A673 (cell line): Measurements from ENCODE around the gene PNPLA2. TPM values are rescaled to one million over a fixed set of nuclear protein-coding genes. Genes with fewer than 3 reads are reported as not detected.

ENCODE experiments used
- BruUV-seq: library from RNA; stranded (reverse); fragments of 400-500 nt; replicated peaks from 2 replicates; lab custom pipeline; 2021; lab: Mats Ljungman, UMichigan
- CTCF ChIA-PET: fragments of 300-600 bp; sonication (Branson Sonifier 250); formaldehyde crosslinking; loops from one replicate; lab custom pipeline; 2022; ENCODE audit warnings: antibody characterized with exemption; lab: Charles Lee
- POLR2A ChIA-PET: fragments of 300-600 bp; sonication (Branson Sonifier 250); formaldehyde crosslinking; loops from one replicate; lab custom pipeline; 2022; ENCODE audit warnings: antibody characterized with exemption; ENCODE audit not compliant: low non-redundant PET; lab: Charles Lee
- DNase-seq: peaks from one replicate; pipeline ENCODE4 v3.0.0-alpha.2; 2015; ENCODE audit warnings: low spot score
- H3K27ac ChIP-seq: fragments of 200-600 bp; sonication (generic); 2 replicates; pipeline ENCODE4 v1.5.1; 2016; ENCODE audit warnings: mixed run types, low read depth, mild to moderate bottlenecking, mixed read lengths, antibody characterized with exemption, low read length; ENCODE audit not compliant: poor library complexity, severe bottlenecking
- H3K27me3 ChIP-seq: fragments of 200-600 bp; sonication (generic); replicated peaks from 2 replicates; pipeline ENCODE4 v1.6.1; 2017; ENCODE audit warnings: mixed run types, low read depth, mild to moderate bottlenecking, mixed read lengths, antibody characterized with exemption, low read length; ENCODE audit not compliant: insufficient read depth, poor library complexity
- H3K36me3 ChIP-seq: fragments of 200-600 bp; sonication (generic); 2 replicates; pipeline ENCODE4 v1.6.1; 2016; ENCODE audit warnings: mixed run types, mild to moderate bottlenecking, mixed read lengths, antibody characterized with exemption, low read length; ENCODE audit not compliant: insufficient read depth, poor library complexity, severe bottlenecking
- H3K4me1 ChIP-seq: fragments of 200-600 bp; sonication (generic); 2 replicates; pipeline ENCODE4 v1.6.1; 2017; ENCODE audit warnings: mixed run types, mild to moderate bottlenecking, mixed read lengths, antibody characterized with exemption, low read length; ENCODE audit not compliant: insufficient read depth, poor library complexity, severe bottlenecking
- H3K4me3 ChIP-seq: fragments of 200-600 bp; sonication (generic); 2 replicates; pipeline ENCODE4 v1.5.1; 2016; ENCODE audit warnings: low read depth, mixed run types, mild to moderate bottlenecking, mixed read lengths, low read length; ENCODE audit not compliant: poor library complexity, severe bottlenecking
- H3K9me3 ChIP-seq: fragments of 200-600 bp; sonication (generic); 2 replicates; pipeline ENCODE4 v1.6.1; 2016; ENCODE audit warnings: mixed run types, low read depth, mild to moderate bottlenecking, mixed read lengths, antibody characterized with exemption, low read length; ENCODE audit not compliant: poor library complexity, severe bottlenecking
- CTCF ChIP-seq: fragments of 300-800, 200-600 bp; sonication (generic); conservative IDR thresholded peaks from 2 replicates; pipeline ENCODE4 v1.5.1; 2017; ENCODE audit warnings: low read depth, mild to moderate bottlenecking, antibody characterized with exemption, low read length, moderate library complexity, mixed read lengths
- EZH2 ChIP-seq: fragments of 200-600 bp; sonication (generic); IDR thresholded peaks from 2 replicates; pipeline ENCODE4 v1.6.1; 2017; ENCODE audit warnings: borderline replicate concordance, low read depth, mild to moderate bottlenecking, mixed read lengths, antibody characterized with exemption, low read length; ENCODE audit not compliant: poor library complexity, severe bottlenecking
- intact Hi-C: fragments of 100-400 bp; cut with micrococcal nuclease; formaldehyde crosslinking; loops from one replicate; pipeline ENCODE4 v1.10.0; 2022; ENCODE audit not compliant: unreplicated experiment
- total RNA-seq: library from RNA; stranded (reverse); gene quantifications from 2 replicates; pipeline ENCODE4 v1.2.3, GENCODE V29; 2021

Gene PNPLA2
- total RNA-seq, 1 experiment from 2014 or later: 45.4 TPM

- H3K9me3 ChIP-seq: no peaks in the 10 kb centered on the region
- H3K4me1 ChIP-seq: peaks cover 12% of the 10 kb centered on the region
- BruUV-seq: no TSS peak
- ChIA-PET POLR2A (no interaction called here), CTCF (no interaction called here)
- no peak overlapping the region for H3K4me3 ChIP-seq
- no peaks in the 10 kb centered on the region for H3K27me3 ChIP-seq
- no peak overlapping the region for H3K27ac ChIP-seq
- intact Hi-C loops: loop anchor here (10.0 kb wide), 1 partner anchor 119 kb away; no protein-coding TSS in a partner anchor
- no peaks in the 10 kb centered on the region for H3K36me3 ChIP-seq
- TF ChIP-seq EZH2: no peak
- no peak for TF ChIP-seq CTCF
- no peak for DNase-seq
Observed at GRCh38 chr11:855796-856195, 37.1 kb downstream of the PNPLA2 start.

- no peak overlapping the region for H3K27ac ChIP-seq
- TF ChIP-seq CTCF: no peak
- no peak for TF ChIP-seq EZH2
- DNase-seq: no peak
- no peaks in the 10 kb centered on the region for H3K36me3 ChIP-seq
- no peaks in the 10 kb centered on the region for H3K27me3 ChIP-seq
- H3K4me3 ChIP-seq: no peak overlapping the region
- ChIA-PET POLR2A (no interaction called here), CTCF (no interaction called here)
- H3K9me3 ChIP-seq: no peaks in the 10 kb centered on the region
- intact Hi-C loops: loop anchor here (10.0 kb wide), 1 partner anchor 118 kb away; no protein-coding TSS in a partner anchor
- peaks cover 15% of the 10 kb centered on the region for H3K4me1 ChIP-seq
- BruUV-seq: no TSS peak
Observed at GRCh38 chr11:856397-856796, 37.7 kb downstream of the PNPLA2 start.

GRCh38 chr11:858053-858761, 39.5 kb downstream of the PNPLA2 start:
- intact Hi-C loops: loop anchor here (10.0 kb wide), 1 partner anchor 117 kb away; no protein-coding TSS in a partner anchor
- TF ChIP-seq EZH2 (no peak), CTCF (no peak)
- BruUV-seq: no TSS peak
- Histone ChIP-seq H3K4me1 (peaks cover 15% of the 10 kb centered on the region), H3K27me3 (no peaks in the 10 kb centered on the region), H3K27ac (no peak overlapping the region), H3K4me3 (peak overlapping the region; percentile 53), H3K9me3 (no peaks in the 10 kb centered on the region), H3K36me3 (no peaks in the 10 kb centered on the region)
- DNase-seq: no peak
- ChIA-PET POLR2A (interaction anchor here (0.7 kb wide), 1 partner anchor 190 kb away, joined by 13 read pairs; no protein-coding TSS in a partner anchor), CTCF (no interaction called here)
